Mucosa of stomach (tissue), 1 donor: ENCODE data around the gene SORCS2.

Source experiments
- H3K27me3 ChIP-seq: one replicate; pipeline ENCODE4 v1.7.0; 2013; ENCODE audit warnings: mild to moderate bottlenecking, low read length; ENCODE audit not compliant: control insufficient read depth, insufficient read depth
- H3K36me3 ChIP-seq: one replicate; pipeline ENCODE4 v1.7.0; 2013; ENCODE audit warnings: low read length; ENCODE audit not compliant: control insufficient read depth, insufficient read depth
- H3K4me1 ChIP-seq: one replicate; pipeline ENCODE4 v1.7.0; 2013; ENCODE audit warnings: mild to moderate bottlenecking, low read length; ENCODE audit not compliant: control insufficient read depth, insufficient read depth
- H3K4me3 ChIP-seq: one replicate; pipeline ENCODE4 v1.7.0; 2013; ENCODE audit warnings: low read length
- H3K9ac ChIP-seq: one replicate; pipeline ENCODE4 v1.7.0; 2013; ENCODE audit warnings: mild to moderate bottlenecking, low read length, moderate library complexity
- H3K9me3 ChIP-seq: one replicate; pipeline ENCODE4 v1.7.0; 2013; ENCODE audit warnings: mild to moderate bottlenecking, low read length, moderate library complexity; ENCODE audit not compliant: control insufficient read depth
- donor health status: Pancreatic carcinoma.

SORCS2 gene

DNA sequence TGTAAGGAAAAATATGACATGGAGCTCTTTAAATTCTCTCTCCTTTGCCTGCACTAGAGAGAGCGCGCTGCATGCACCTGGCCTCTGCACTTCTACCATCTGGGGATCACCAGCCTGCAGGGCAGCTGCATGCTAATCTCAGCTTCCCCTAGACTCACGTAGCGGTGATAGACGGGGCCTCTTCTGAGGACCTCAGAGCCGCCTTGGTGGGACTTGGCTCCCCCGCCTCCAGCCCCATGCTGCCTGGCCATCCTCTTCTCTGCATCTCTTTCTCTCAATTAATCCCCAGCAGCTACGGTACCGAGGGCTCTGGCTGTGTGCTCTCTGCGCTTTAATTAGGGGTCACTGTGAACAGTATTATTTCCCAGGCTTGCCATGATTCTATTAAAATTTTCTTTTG, 295.2 kb downstream of the SORCS2 start:
- H3K36me3 ChIP-seq: no peaks in the 10 kb centered on the region
- no peaks in the 10 kb centered on the region for H3K4me1 ChIP-seq
- H3K9me3 ChIP-seq: no peaks in the 10 kb centered on the region
- no peak overlapping the region for H3K4me3 ChIP-seq
- peaks cover 5% of the 10 kb centered on the region for H3K27me3 ChIP-seq
- H3K9ac ChIP-seq: no peak overlapping the region

DNA sequence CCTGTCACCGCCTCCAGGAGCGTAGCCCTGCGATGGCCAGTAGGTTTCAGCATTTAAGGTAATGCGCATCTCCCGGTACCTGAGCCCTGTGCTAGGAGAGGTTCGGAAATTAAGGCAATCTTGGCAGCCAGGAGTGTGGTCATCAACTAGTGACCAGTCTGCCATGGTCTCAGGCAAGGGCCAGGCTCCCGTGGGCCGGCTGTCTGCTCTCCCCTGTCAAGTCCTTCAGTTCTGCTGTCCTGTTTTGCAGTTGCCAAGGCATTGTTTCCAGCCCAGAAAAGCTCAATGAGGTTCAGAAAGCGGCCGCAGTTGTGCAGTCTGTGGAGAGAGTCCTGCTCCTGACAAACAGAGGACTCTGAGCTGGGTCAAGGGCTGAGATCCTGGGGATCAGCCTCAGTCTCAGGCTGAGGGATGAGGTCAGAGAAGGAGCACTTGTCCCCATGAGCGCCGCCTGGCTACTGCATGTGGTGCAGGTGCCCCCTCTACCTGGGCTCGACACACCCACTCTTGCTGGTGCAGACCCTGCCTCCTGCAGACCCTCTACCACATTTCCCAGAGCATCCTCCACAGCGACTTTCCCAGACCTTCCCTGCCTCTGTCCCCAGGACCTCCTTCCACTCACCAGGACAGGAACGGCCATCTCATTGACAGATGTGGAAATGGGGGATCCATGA, 295.8 kb downstream of the SORCS2 start:
- no peaks in the 10 kb centered on the region for H3K4me1 ChIP-seq
- no peak overlapping the region for H3K9ac ChIP-seq
- H3K9me3 ChIP-seq: no peaks in the 10 kb centered on the region
- no peaks in the 10 kb centered on the region for H3K36me3 ChIP-seq
- H3K27me3 ChIP-seq: peaks cover 5% of the 10 kb centered on the region
- no peak overlapping the region for H3K4me3 ChIP-seq

DNA sequence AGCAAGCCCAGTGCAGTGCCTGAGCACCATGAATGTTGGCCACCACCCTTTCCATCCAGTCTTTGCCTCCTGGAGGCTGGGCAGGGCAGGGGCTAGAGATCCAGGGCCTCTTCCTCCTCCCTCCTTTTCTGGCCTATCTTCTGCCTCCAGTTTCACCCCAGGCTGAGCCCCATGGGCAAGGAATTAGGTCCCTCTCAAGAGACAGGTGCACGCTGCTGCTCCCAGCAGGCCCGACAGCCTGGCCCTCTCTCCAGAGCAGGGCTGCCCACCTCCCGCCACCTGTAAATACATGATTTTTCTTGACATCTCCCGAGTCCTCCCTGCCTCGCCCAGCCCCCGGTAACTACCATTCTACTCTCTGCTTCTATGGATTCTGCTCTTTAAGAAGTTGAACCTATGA, 299.6 kb downstream of the SORCS2 start:
- Histone ChIP-seq H3K9me3 (no peaks in the 10 kb centered on the region), H3K4me1 (no peaks in the 10 kb centered on the region), H3K36me3 (no peaks in the 10 kb centered on the region), H3K4me3 (no peak overlapping the region), H3K9ac (no peak overlapping the region), H3K27me3 (peaks cover 5% of the 10 kb centered on the region)

DNA sequence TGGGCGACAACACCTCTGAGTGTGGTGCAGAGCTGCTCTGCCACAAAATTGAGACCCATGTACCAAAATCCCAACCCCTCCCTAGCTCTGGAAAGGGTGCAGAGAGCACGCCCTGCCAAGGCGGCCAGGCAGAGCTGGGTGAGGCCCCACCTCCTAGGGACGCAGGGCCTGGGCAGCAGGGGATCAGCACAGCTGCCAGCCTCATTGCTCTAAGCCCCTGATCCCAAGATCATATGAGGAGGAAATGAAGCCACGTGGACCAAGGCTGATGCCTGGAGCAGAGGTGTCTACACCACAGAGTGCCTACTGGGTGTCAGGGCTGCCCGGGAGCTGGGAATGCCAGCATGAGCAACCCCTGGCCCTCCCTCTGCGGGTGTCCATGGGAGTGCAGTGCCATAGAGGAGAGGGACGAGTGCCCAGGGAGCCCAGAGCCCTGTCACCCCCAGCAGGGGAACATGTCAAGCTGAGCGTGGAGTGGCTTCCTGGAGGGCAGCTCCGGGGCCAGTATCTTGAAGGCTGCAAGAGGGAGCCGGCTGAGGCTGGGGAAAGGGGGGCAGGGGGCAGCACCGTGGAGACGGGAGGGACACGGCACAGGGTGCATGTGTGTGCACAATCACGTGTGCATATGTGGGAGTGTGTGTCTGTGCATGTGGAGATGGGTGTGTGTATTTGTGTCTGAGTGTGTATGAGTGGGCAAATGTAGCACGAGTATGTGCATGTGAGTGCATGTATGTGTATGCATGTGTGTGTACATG, 306.3 kb downstream of the SORCS2 start:
- H3K36me3 ChIP-seq: no peaks in the 10 kb centered on the region
- H3K4me3 ChIP-seq: no peak overlapping the region
- H3K27me3 ChIP-seq: no peaks in the 10 kb centered on the region
- no peaks in the 10 kb centered on the region for H3K9me3 ChIP-seq
- H3K4me1 ChIP-seq: no peaks in the 10 kb centered on the region
- H3K9ac ChIP-seq: no peak overlapping the region

DNA sequence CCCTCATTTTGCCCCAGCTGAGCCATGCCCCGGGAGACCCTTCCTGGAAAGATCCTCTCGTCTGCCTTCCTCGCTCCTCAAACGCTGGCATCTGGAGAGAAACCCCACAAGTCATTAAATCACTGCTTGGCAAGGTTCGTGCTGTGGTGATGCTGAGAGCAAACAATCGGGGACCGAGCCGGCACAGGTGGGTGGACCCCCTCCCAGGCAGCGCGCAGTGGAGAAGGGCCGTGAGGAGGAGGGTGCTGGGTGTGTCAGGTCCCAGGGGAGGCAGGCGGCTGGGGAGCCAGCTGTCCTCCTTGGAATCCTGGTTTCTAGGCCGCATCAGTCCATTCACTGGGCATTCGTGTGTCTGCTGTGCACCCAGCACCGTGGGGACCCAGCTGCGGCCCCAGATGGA, 307.3 kb downstream of the SORCS2 start:
- Histone ChIP-seq H3K27me3 (no peaks in the 10 kb centered on the region), H3K9me3 (no peaks in the 10 kb centered on the region), H3K4me3 (no peak overlapping the region), H3K36me3 (no peaks in the 10 kb centered on the region), H3K4me1 (no peaks in the 10 kb centered on the region), H3K9ac (no peak overlapping the region)

GRCh38 chr4:7500404-7500803, 308.1 kb downstream of the SORCS2 start:
- H3K9ac ChIP-seq: no peak overlapping the region
- no peaks in the 10 kb centered on the region for H3K4me1 ChIP-seq

DNA sequence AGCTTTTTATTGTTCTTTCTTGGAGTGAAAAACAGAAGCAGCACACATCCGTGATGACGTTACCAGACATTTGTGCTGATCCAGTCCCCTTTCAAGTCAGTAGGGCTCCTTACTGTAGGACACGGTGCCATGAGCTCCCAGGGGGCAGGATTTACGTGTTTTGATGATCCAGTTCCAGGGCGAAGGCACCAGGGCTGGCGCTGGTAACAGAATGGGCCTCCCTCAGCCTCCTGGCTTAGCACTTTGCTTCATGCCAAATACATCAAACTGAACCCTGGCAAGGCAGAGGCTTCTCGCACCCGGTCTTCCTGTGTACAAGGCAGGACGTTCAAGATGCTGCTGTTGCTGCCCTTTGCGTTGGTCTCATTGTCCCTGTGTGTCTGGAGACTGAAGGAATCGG, 309.0 kb downstream of the SORCS2 start:
- Histone ChIP-seq H3K4me1 (no peaks in the 10 kb centered on the region), H3K9me3 (no peaks in the 10 kb centered on the region), H3K4me3 (no peak overlapping the region), H3K36me3 (no peaks in the 10 kb centered on the region), H3K27me3 (no peaks in the 10 kb centered on the region), H3K9ac (no peak overlapping the region)

More at GRCh38 chr4:7500404-7500803, 308.1 kb downstream of the SORCS2 start:
- no peaks in the 10 kb centered on the region for H3K9me3 ChIP-seq
- no peak overlapping the region for H3K4me3 ChIP-seq
- no peaks in the 10 kb centered on the region for H3K27me3 ChIP-seq
- no peaks in the 10 kb centered on the region for H3K36me3 ChIP-seq

GRCh38 chr4:7501873-7502272, 309.5 kb downstream of the SORCS2 start:
- H3K9me3 ChIP-seq: no peaks in the 10 kb centered on the region
- H3K9ac ChIP-seq: no peak overlapping the region
- no peaks in the 10 kb centered on the region for H3K4me1 ChIP-seq
- no peaks in the 10 kb centered on the region for H3K36me3 ChIP-seq
- no peak overlapping the region for H3K4me3 ChIP-seq
- H3K27me3 ChIP-seq: no peaks in the 10 kb centered on the region

- no peak overlapping the region for H3K9ac ChIP-seq
- no peaks in the 10 kb centered on the region for H3K4me1 ChIP-seq
- H3K36me3 ChIP-seq: no peaks in the 10 kb centered on the region
- H3K9me3 ChIP-seq: no peaks in the 10 kb centered on the region
- no peak overlapping the region for H3K4me3 ChIP-seq
- H3K27me3 ChIP-seq: no peaks in the 10 kb centered on the region
These were observed 311.4 kb downstream of the SORCS2 start for GRCh38 chr4:7503559-7504249.

DNA sequence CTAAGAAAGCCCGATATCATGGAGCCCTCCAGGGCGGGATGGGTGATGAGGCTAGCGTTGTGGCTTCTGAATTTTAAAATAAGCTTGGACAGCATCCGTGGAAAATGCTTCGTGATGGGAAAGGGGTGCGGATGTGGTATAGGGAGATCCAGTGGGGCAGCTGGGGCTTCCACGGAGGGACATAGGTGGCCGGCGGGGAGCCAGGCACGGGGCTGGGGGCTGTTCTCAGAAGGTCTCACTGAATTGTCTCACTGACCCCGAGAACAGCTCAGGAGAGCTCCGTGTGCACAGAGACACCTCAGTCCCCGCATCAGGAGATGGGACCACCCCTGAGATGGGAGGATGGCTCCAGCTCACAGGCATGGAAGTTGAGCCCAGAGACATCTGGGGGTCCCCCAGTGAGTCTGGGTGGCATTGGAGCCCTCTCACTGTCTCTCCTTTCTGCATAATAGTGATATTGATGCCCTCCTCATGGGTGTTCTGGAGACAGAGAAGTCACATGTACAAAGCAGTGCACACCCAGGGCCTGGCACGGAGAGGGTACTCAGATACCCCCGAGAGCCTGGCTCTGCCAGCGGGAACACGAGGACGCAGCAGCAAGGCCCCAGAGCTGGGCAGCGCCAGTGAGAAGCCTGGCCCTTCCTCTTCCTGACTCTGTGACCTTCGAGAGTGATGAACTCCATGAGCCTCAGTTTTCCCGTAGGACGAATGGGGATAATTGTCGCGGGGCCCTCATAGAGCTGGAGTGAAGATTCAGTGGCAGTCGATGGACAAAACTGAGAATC, 313.0 kb downstream of the SORCS2 start:
- no peak overlapping the region for H3K9ac ChIP-seq
- no peak overlapping the region for H3K4me3 ChIP-seq
- no peaks in the 10 kb centered on the region for H3K4me1 ChIP-seq
- H3K27me3 ChIP-seq: no peaks in the 10 kb centered on the region
- H3K9me3 ChIP-seq: no peaks in the 10 kb centered on the region
- no peaks in the 10 kb centered on the region for H3K36me3 ChIP-seq

GRCh38 chr4:7506119-7506518, 313.8 kb downstream of the SORCS2 start:
- no peaks in the 10 kb centered on the region for H3K9me3 ChIP-seq
- H3K36me3 ChIP-seq: no peaks in the 10 kb centered on the region
- no peaks in the 10 kb centered on the region for H3K4me1 ChIP-seq
- no peak overlapping the region for H3K9ac ChIP-seq
- H3K27me3 ChIP-seq: no peaks in the 10 kb centered on the region
- H3K4me3 ChIP-seq: no peak overlapping the region

GRCh38 chr4:7506572-7506971, 314.2 kb downstream of the SORCS2 start:
- no peak overlapping the region for H3K4me3 ChIP-seq
- H3K36me3 ChIP-seq: no peaks in the 10 kb centered on the region
- H3K4me1 ChIP-seq: no peaks in the 10 kb centered on the region
- H3K9me3 ChIP-seq: no peaks in the 10 kb centered on the region
- H3K9ac ChIP-seq: no peak overlapping the region
- no peaks in the 10 kb centered on the region for H3K27me3 ChIP-seq
